DMS53 treated with DMSO at 0.1 percent for 48 hours (cell line): Measurements from ENCODE around the gene TEKT5.
"Not testable (repeated sequence)": the region's sequence is repeated elsewhere in the genome, so short reads cannot be mapped to it uniquely, and the experiment has no call there.

ENCODE experiments used
- DNase-seq: peaks from one replicate; lab custom pipeline; 2025; ENCODE audit not compliant: unreplicated experiment; lab: John Stamatoyannopoulos, UW

The TEKT5 gene

GRCh38 chr16:10637337-10638037 lies 57.2 kb downstream of the TEKT5 start:
- no peak for DNase-seq

GRCh38 chr16:10635365-10636021 lies 59.2 kb downstream of the TEKT5 start:
- DNase-seq: no peak

GRCh38 chr16:10633429-10633828 lies 61.3 kb downstream of the TEKT5 start:
- not testable (repeated sequence) for DNase-seq

GRCh38 chr16:10631886-10632285 lies 62.8 kb downstream of the TEKT5 start:
- no peak for DNase-seq

GRCh38 chr16:10629592-10629963 lies 65.2 kb downstream of the TEKT5 start:
- no peak for DNase-seq

- DNase-seq: peak; percentile 17
These were observed 69.0 kb downstream of the TEKT5 start for GRCh38 chr16:10625595-10626357.

- no peak for DNase-seq
These were observed 70.2 kb downstream of the TEKT5 start for GRCh38 chr16:10624527-10624926.

- DNase-seq: no peak
These were observed 71.7 kb downstream of the TEKT5 start for GRCh38 chr16:10623059-10623458.

GRCh38 chr16:10622036-10622921 lies 72.5 kb downstream of the TEKT5 start:
- DNase-seq: no peak

GRCh38 chr16:10621216-10621949 lies 73.3 kb downstream of the TEKT5 start:
- DNase-seq: not testable (repeated sequence)

GRCh38 chr16:10620120-10620519 lies 74.6 kb downstream of the TEKT5 start:
- no peak for DNase-seq

GRCh38 chr16:10619271-10619849 lies 75.4 kb downstream of the TEKT5 start:
- no peak for DNase-seq

GRCh38 chr16:10618710-10619209 lies 76.0 kb downstream of the TEKT5 start:
- DNase-seq: no peak

GRCh38 chr16:10617662-10618420 lies 76.9 kb downstream of the TEKT5 start:
- no peak for DNase-seq

- peak; percentile 60 for DNase-seq
These were observed 77.7 kb downstream of the TEKT5 start for GRCh38 chr16:10616756-10617640.

- no peak for DNase-seq
These were observed 78.3 kb downstream of the TEKT5 start for GRCh38 chr16:10616419-10616755.

GRCh38 chr16:10614685-10615084 lies 80.0 kb downstream of the TEKT5 start:
- DNase-seq: no peak

- no peak for DNase-seq
These were observed 80.8 kb downstream of the TEKT5 start for GRCh38 chr16:10613785-10614485.
